Measurements from ENCODE around the gene NXPH1. TPM values are rescaled to one million over a fixed set of nuclear protein-coding genes. Genes with fewer than 3 reads are reported as not detected.
A peak's percentile ranks its signal among the peaks of the same experiment; 100 is the strongest.

Gene NXPH1
- total and polyA plus RNA-seq, 2 experiments from 2014 or later = 0.45 to 3.0 TPM

- H2AFZ ChIP-seq = peak overlapping the region; percentile 94
- H3K9me2 ChIP-seq (ENCODE audit: insufficient read depth) = no peaks in the 10 kb centered on the region
- Mint-ChIP-seq H3K4me1 (peaks cover 53% of the 10 kb centered on the region), H3K4me3 (peak overlapping the region; percentile 74), H3K27me3 (ENCODE audit: insufficient read depth, low read depth, poor library complexity) (peaks cover 88% of the 10 kb centered on the region), H3K27ac (no peak overlapping the region), H3K36me3 (ENCODE audit: low read depth) (no peaks in the 10 kb centered on the region; the same call in 2 of the 3 replicates), H3K9me3 (no peaks in the 10 kb centered on the region; the same call in 2 of the 3 replicates)
- H4K20me1 ChIP-seq (replicated peaks; ENCODE audit: insufficient read depth) = no peaks in the 10 kb centered on the region
- no peaks in the 10 kb centered on the region for H3K79me2 ChIP-seq (replicated peaks; ENCODE audit: insufficient read depth)
- peaks cover 11% of the 10 kb centered on the region for H3F3A ChIP-seq (replicated peaks; ENCODE audit: low read depth)
- peak; percentile 30 for DNase-seq (ENCODE audit: low spot score)
- ATAC-seq = no peak
- no peak overlapping the region for H3K27ac ChIP-seq (ENCODE audit: low read depth)
- no peaks in the 10 kb centered on the region for H3K36me3 ChIP-seq (ENCODE audit: insufficient read depth)
- H3K4me3 ChIP-seq = peak overlapping the region; percentile 89
- peak overlapping the region; percentile 99 for H3K4me2 ChIP-seq
- H3K27me3 ChIP-seq (ENCODE audit: insufficient read depth) = peaks cover 100% of the 10 kb centered on the region
- TF ChIP-seq ZNF462 (CRISPR knock-in tag; IDR thresholded peaks at IDR 0.05) = no peak
- TF ChIP-seq ZNF331 (CRISPR knock-in tag; IDR thresholded peaks at IDR 0.05; ENCODE audit: low read depth) = no peak
- no peak for TF ChIP-seq NANOG (IDR thresholded peaks at IDR 0.05; ENCODE audit: borderline replicate concordance)
- peak; percentile 85 for TF ChIP-seq EZH2phosphoT487 (IDR thresholded peaks at IDR 0.05; ENCODE audit: unreplicated experiment)
- peak; percentile 94 for TF ChIP-seq EZH2 (IDR thresholded peaks at IDR 0.05; ENCODE audit: low read depth, unreplicated experiment)
- no peak for TF ChIP-seq CTCF (conservative IDR thresholded peaks at IDR 0.05; ENCODE audit: low read depth in 2 of 2)
- no peak for TF ChIP-seq ETS1 (IDR thresholded peaks at IDR 0.05)
- H3K4me1 ChIP-seq (ENCODE audit: insufficient read depth) = peaks cover 58% of the 10 kb centered on the region
Observed at GRCh38 chr7:8435590-8436545, 2.5 kb downstream of the NXPH1 start.
